Caco-2 (cell line): ENCODE results near the gene PKD2. TPM values are rescaled to one million over a fixed set of nuclear protein-coding genes. Genes with fewer than 3 reads are reported as not detected.
A peak's percentile ranks its signal among the peaks of the same experiment; 100 is the strongest.

Experiments
- BruUV-seq: library from RNA; stranded (reverse); fragments of 400-500 nt; replicated peaks from 2 replicates; lab custom pipeline; 2021; lab: Mats Ljungman, UMichigan
- CTCF ChIA-PET: fragments of 300-600 bp; sonication (Branson Sonifier 250); formaldehyde crosslinking; loops from one replicate; lab custom pipeline; 2022; ENCODE audit warnings: antibody characterized with exemption; lab: Charles Lee
- POLR2A ChIA-PET: fragments of 300-600 bp; sonication (Branson Sonifier 250); formaldehyde crosslinking; loops from one replicate; lab custom pipeline; 2022; ENCODE audit warnings: antibody characterized with exemption; lab: Charles Lee
- DNase-seq, 2 experiments: peaks; one replicate each; pipeline versions ENCODE4 v3.0.0 to v3.0.0-alpha.2; 2020 to 2022
- H3K27me3 ChIP-seq: replicated peaks from 2 replicates; pipeline ENCODE4 v1.6.0; 2011; ENCODE audit warnings: low read length; ENCODE audit not compliant: control insufficient read depth, insufficient read depth
- H3K36me3 ChIP-seq: 2 replicates; pipeline ENCODE4 v1.5.1; 2011; ENCODE audit warnings: low read length; ENCODE audit not compliant: control insufficient read depth, insufficient read depth
- H3K4me1 ChIP-seq: fragments of 250-450 bp; sonication (Bioruptor Pico); 2 replicates; pipeline ENCODE4 v1.5.1; 2020; ENCODE audit warnings: mild to moderate bottlenecking
- H3K4me3 ChIP-seq: 2 replicates; pipeline ENCODE4 v1.5.1; 2011; ENCODE audit warnings: low read depth, mild to moderate bottlenecking, control low read depth, low read length
- H3K9me3 ChIP-seq: fragments of 250-450 bp; sonication (Bioruptor Pico); 2 replicates; pipeline ENCODE4 v1.5.1; 2020; ENCODE audit warnings: mild to moderate bottlenecking, moderate library complexity
- H3K27ac Mint-ChIP-seq: one replicate; pipeline ENCODE4 v1.8.0; 2022; ENCODE audit warnings: mixed read lengths; ENCODE audit not compliant: unreplicated experiment
- H3K27me3 Mint-ChIP-seq: one replicate; pipeline ENCODE4 v1.8.0; 2022; ENCODE audit warnings: mixed read lengths; ENCODE audit not compliant: insufficient read depth, unreplicated experiment
- H3K36me3 Mint-ChIP-seq: one replicate; pipeline ENCODE4 v1.8.0; 2022; ENCODE audit warnings: mild to moderate bottlenecking, mixed read lengths; ENCODE audit not compliant: insufficient read depth, unreplicated experiment
- H3K4me1 Mint-ChIP-seq: one replicate; pipeline ENCODE4 v1.8.0; 2022; ENCODE audit warnings: low read depth, mixed read lengths; ENCODE audit not compliant: unreplicated experiment
- H3K4me3 Mint-ChIP-seq: one replicate; pipeline ENCODE4 v1.8.0; 2022; ENCODE audit warnings: mild to moderate bottlenecking, moderate library complexity, mixed read lengths; ENCODE audit not compliant: unreplicated experiment
- H3K9me3 Mint-ChIP-seq: one replicate; pipeline ENCODE4 v1.8.0; 2022; ENCODE audit warnings: mixed read lengths; ENCODE audit not compliant: unreplicated experiment
- intact Hi-C: fragments of 100-400 bp; cut with micrococcal nuclease; formaldehyde crosslinking; loops from one replicate; pipeline ENCODE4 v1.10.0; 2022; ENCODE audit not compliant: unreplicated experiment
- total RNA-seq: library from RNA; stranded (reverse); gene quantifications from 2 replicates; pipeline ENCODE4 v1.2.3, GENCODE V29; 2022
- TF ChIP-seq, protein P1 (sequence below), 2 experiments: fragments of 200-600 bp in 1 of 2; IDR thresholded peaks; 1 replicate in 1 of 2; 2 replicates in 1 of 2; pipeline versions ENCODE4 v1.5.1 to v1.8.0; 2011 to 2022; ENCODE audit warnings: antibody characterized with exemption in 1 of 2, control low read depth in 1 of 2, inconsistent platforms in 1 of 2, low read depth in 1 of 2, low read length in 1 of 2, mild to moderate bottlenecking in 1 of 2, moderate library complexity in 1 of 2; ENCODE audit not compliant: insufficient read depth in 1 of 2, severe bottlenecking in 1 of 2, unreplicated experiment in 1 of 2

The PKD2 gene
- total RNA-seq, 1 experiment from 2014 or later: 7.3 TPM

DNA sequence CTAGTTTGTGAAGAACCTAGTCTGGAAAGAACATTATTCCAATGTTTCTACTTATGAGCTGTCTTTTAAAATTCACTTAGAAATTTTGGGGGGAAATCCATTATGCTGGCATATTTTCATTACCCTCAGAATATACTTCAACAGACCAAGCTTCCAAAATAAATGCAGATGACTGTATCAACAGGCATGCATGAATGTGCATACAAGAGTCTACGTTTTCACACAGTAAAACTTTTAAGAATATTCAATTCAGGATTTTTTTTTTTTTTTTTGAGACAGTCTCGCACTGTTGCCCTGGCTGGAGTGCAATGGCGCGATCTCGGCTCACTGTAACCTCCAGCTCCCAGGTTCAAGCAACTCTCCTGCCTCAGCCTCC, 101.3 kb downstream of the PKD2 start:
- no peak overlapping the region for H3K4me3 Mint-ChIP-seq
- peaks cover 42% of the 10 kb centered on the region for H3K4me1 Mint-ChIP-seq
- DNase-seq: no peak
- H3K36me3 Mint-ChIP-seq: peaks cover 27% of the 10 kb centered on the region
- H3K9me3 Mint-ChIP-seq: no peaks in the 10 kb centered on the region
- CTCF ChIA-PET: no interaction called here
- Histone ChIP-seq H3K27me3 (no peaks in the 10 kb centered on the region), H3K4me3 (no peak overlapping the region), H3K36me3 (no peaks in the 10 kb centered on the region), H3K4me1 (peaks cover 67% of the 10 kb centered on the region), H3K9me3 (no peaks in the 10 kb centered on the region)
- H3K27me3 Mint-ChIP-seq: no peaks in the 10 kb centered on the region
- intact Hi-C loops: loop anchor here (1.0 to 5.0 kb wide), 4 partner anchors 44 to 104 kb away; no protein-coding TSS in a partner anchor
- POLR2A ChIA-PET: no interaction called here
- no TSS peak for BruUV-seq
- TF ChIP-seq, protein P1, sequence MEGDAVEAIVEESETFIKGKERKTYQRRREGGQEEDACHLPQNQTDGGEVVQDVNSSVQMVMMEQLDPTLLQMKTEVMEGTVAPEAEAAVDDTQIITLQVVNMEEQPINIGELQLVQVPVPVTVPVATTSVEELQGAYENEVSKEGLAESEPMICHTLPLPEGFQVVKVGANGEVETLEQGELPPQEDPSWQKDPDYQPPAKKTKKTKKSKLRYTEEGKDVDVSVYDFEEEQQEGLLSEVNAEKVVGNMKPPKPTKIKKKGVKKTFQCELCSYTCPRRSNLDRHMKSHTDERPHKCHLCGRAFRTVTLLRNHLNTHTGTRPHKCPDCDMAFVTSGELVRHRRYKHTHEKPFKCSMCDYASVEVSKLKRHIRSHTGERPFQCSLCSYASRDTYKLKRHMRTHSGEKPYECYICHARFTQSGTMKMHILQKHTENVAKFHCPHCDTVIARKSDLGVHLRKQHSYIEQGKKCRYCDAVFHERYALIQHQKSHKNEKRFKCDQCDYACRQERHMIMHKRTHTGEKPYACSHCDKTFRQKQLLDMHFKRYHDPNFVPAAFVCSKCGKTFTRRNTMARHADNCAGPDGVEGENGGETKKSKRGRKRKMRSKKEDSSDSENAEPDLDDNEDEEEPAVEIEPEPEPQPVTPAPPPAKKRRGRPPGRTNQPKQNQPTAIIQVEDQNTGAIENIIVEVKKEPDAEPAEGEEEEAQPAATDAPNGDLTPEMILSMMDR (IDR thresholded peaks at IDR 0.05; ENCODE audit: insufficient read depth in 1 of 2, low read depth in 1 of 2, low read length in 1 of 2, severe bottlenecking in 1 of 2, unreplicated experiment in 1 of 2): no peak
- H3K27ac Mint-ChIP-seq: peak overlapping the region; percentile 82

DNA sequence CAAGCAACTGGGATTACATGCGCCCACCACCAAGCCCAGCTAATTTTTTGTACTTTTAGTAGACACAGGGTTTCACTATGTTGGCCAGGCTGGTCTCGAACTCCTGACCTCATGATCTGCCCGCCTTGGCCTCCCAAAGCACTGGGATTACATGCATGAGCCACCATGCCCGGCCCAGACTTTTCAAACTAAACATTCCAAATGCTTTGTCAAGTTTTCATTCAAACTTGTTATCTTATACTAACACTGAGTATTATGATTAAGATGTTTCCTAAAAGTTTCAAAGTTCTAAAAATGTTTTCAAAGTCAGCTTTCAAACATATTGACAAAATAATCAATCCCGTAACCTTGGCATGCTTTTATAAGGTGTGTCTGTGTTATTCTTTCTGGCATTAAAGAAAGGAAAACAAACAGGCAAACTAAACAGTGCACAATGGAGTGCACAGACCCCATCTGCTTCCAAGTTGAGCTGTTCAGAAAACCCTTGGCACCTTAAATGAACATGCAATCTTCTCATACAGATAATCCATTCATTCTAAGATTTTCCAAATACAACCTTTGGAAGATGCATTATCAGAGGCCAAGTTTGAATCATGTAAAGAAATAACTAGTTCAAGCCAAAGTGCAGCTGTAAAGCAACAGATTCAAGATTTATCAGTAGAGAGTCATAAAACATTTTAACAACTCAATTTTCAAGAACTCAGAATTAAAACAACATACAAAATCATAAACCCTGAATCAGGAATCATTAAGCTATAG, 101.9 kb downstream of the PKD2 start:
- peaks cover 67% of the 10 kb centered on the region for H3K4me1 ChIP-seq
- TF ChIP-seq, protein P1 (IDR thresholded peaks at IDR 0.05; ENCODE audit: insufficient read depth in 1 of 2, low read depth in 1 of 2, low read length in 1 of 2, severe bottlenecking in 1 of 2, unreplicated experiment in 1 of 2): no peak
- POLR2A ChIA-PET: no interaction called here
- H3K36me3 ChIP-seq: no peaks in the 10 kb centered on the region
- no peak overlapping the region for H3K4me3 Mint-ChIP-seq
- no TSS peak for BruUV-seq
- peaks cover 24% of the 10 kb centered on the region for H3K36me3 Mint-ChIP-seq
- intact Hi-C loops: loop anchor here (1.0 to 5.0 kb wide), 4 partner anchors 45 to 103 kb away; no protein-coding TSS in a partner anchor
- H3K9me3 ChIP-seq: no peaks in the 10 kb centered on the region
- H3K9me3 Mint-ChIP-seq: no peaks in the 10 kb centered on the region
- no peaks in the 10 kb centered on the region for H3K27me3 Mint-ChIP-seq
- H3K4me3 ChIP-seq: no peak overlapping the region
- no peaks in the 10 kb centered on the region for H3K27me3 ChIP-seq
- CTCF ChIA-PET: interaction anchor here (1.5 kb wide), 1 partner anchor 54 kb away, joined by 4 read pairs; no protein-coding TSS in a partner anchor
- peak; percentile 50 to 58 for DNase-seq
- peaks cover 42% of the 10 kb centered on the region for H3K4me1 Mint-ChIP-seq
- H3K27ac Mint-ChIP-seq: peak overlapping the region; percentile 82

DNA sequence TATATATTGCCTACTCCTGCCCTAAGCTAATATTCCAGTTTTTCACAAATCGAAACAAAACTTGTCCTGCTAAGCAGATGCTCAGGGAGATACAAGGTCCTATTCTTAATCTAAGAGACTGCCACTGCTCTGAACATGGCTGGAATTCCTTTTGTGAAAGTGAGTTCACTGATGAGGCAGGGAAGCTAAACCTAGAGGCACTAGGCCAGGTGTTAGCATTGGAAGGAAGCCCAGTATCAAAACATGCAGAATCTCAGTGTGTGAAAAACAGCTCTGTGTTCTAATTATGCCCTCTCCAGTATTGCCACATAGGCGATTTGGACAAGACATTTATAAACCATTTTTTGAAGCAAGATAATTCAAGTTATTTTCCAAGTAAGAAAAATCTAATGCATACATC, 103.4 kb downstream of the PKD2 start:
- Histone ChIP-seq H3K27me3 (no peaks in the 10 kb centered on the region), H3K9me3 (no peaks in the 10 kb centered on the region), H3K4me3 (no peak overlapping the region), H3K4me1 (peaks cover 66% of the 10 kb centered on the region), H3K36me3 (no peaks in the 10 kb centered on the region)
- Mint-ChIP-seq H3K4me3 (no peak overlapping the region), H3K27ac (no peak overlapping the region), H3K4me1 (peaks cover 38% of the 10 kb centered on the region), H3K27me3 (no peaks in the 10 kb centered on the region), H3K36me3 (peaks cover 28% of the 10 kb centered on the region), H3K9me3 (no peaks in the 10 kb centered on the region)
- intact Hi-C loops: no loop called here
- no peak for DNase-seq
- TF ChIP-seq, protein P1 (IDR thresholded peaks at IDR 0.05; ENCODE audit: insufficient read depth in 1 of 2, low read depth in 1 of 2, low read length in 1 of 2, severe bottlenecking in 1 of 2, unreplicated experiment in 1 of 2): no peak
- no TSS peak for BruUV-seq
- POLR2A ChIA-PET: no interaction called here
- CTCF ChIA-PET: interaction anchor here (1.5 kb wide), 1 partner anchor 56 kb away, joined by 4 read pairs; no protein-coding TSS in a partner anchor
